ENCODE data around the gene ACADM.

DNA sequence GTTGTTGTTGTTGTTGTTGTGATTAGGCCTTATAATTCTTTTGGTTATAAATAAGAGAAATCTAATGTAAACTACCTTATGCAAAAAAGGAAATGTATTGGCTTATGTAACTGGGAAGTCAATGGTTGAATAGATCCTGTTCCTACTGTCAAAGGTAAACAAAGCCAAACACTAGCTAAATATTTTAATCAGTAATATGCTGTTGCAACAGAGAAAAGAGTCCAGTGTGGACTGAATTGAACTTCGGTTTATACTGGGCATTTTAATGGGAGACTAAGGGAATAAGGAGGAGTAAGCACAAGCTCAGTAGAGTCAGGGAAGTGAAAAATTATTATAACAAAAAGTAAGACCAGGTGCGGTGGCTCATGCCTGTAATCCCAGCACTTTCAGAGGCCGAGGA, 87.6 kb downstream of the ACADM start:
- TF ChIP-seq CTCF (IDR thresholded peaks at IDR 0.05) = no peak
- no peak for TF ChIP-seq EP300 (IDR thresholded peaks at IDR 0.05)

Measured in stomach (tissue), 4 donors.